GM13977 (cell line): ENCODE data around the gene AKNA.

Source experiments
- DNase-seq: peaks from one replicate; pipeline ENCODE4 v3.0.0; 2012; ENCODE audit warnings: low spot score
- in situ Hi-C: fragments of 300-500 bp; cut with MboI; formaldehyde crosslinking; loops from one replicate; pipeline ENCODE4 v1.12.0; 2022; ENCODE audit warnings: low sequenced_read_pairs, low pct_unique_long_range_greater_than_20kb, mixed read lengths, inconsistent platforms; ENCODE audit not compliant: unreplicated experiment
- TF ChIP-seq, protein P1 (sequence below): IDR thresholded peaks from 2 replicates; pipeline ENCODE4 v1.5.1; 2012; ENCODE audit warnings: mild to moderate bottlenecking, control low read depth; ENCODE audit not compliant: insufficient read depth; ENCODE audit errors: extremely low read depth, missing control alignments

AKNA gene

DNA sequence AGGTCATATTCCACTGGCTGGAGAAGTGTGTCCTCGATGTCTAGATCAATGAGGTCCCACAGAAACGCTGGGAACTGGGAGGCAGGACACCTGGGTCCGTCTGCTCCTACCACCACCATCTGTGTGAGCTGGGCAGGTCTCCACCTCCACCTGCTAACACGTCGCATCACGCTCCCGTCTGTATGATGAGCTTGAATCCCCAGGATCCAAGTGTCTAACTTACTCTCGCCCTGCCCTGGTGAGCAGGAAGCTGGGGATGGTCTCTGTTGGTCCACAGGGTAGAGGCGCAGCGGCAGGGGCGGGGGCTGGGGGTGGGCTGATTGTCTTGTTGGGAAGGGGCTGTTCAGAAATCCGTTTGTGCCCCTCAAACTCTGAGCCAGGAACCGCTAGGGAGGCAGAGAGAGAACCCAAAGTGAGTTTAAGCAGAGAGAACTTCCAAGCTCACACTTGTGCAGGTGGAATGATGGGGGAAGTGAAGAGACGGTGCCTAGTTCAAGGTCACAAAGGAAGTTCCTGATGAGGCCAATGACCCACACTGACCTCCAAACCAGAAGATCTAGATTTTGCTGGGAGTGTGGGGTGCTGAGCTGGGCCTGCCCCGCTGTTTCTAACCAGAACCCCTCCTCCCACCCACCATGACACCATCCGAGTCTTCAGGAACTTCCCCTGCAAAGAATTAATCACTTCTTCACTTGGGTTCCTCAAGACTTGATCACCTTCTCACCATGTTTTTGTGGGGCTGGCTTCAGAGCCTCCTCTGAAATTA lies 37.0 kb downstream of the AKNA start:
- DNase-seq: no peak
- in situ Hi-C loops: no loop called here
- TF ChIP-seq, protein P1, sequence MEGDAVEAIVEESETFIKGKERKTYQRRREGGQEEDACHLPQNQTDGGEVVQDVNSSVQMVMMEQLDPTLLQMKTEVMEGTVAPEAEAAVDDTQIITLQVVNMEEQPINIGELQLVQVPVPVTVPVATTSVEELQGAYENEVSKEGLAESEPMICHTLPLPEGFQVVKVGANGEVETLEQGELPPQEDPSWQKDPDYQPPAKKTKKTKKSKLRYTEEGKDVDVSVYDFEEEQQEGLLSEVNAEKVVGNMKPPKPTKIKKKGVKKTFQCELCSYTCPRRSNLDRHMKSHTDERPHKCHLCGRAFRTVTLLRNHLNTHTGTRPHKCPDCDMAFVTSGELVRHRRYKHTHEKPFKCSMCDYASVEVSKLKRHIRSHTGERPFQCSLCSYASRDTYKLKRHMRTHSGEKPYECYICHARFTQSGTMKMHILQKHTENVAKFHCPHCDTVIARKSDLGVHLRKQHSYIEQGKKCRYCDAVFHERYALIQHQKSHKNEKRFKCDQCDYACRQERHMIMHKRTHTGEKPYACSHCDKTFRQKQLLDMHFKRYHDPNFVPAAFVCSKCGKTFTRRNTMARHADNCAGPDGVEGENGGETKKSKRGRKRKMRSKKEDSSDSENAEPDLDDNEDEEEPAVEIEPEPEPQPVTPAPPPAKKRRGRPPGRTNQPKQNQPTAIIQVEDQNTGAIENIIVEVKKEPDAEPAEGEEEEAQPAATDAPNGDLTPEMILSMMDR: no peak

DNA sequence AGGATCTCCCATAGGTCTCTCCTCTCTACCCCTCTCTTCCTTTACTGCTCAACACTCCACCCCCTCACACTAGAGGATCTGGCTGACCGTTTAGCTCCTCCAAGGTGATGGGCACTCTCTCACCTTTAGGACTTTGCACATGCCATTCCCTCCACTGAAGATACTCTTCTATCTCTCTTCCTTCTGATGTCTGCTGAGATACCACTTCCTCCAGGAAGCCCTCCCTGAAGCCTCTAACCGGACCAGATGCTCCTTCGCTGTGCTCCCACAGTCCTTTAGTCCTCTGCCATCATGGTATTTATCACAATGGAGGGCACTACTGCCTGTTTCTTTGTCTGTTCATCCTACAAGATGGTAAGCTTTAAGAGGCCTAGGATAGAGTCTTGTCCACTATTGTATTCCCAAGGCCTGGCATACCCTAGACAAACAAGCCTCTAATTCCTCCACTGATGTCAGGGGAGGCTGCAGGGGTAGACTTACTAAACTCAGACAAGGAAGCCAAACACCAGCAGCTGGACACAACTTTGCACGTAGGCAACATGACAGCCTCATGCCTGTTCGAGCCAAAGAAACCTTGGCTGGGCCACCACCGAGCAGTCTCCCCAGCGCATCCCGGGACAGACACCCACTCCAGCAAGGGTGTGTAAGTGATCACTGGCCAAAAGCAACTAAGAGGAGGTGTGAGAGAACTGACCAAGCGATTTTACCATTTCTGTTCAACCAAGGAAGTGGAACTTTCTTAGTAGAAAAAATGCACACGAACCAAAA lies 37.9 kb downstream of the AKNA start:
- in situ Hi-C loops: no loop called here
- no peak for DNase-seq
- TF ChIP-seq, protein P1: no peak

GRCh38 chr9:114348906-114349482 lies 38.8 kb downstream of the AKNA start:
- TF ChIP-seq, protein P1: no peak
- peak; percentile 92 for DNase-seq
- in situ Hi-C loops: no loop called here

GRCh38 chr9:114348261-114348905 lies 39.4 kb downstream of the AKNA start:
- TF ChIP-seq, protein P1: no peak
- in situ Hi-C loops: no loop called here
- peak; percentile 34 for DNase-seq

- in situ Hi-C loops: no loop called here
- TF ChIP-seq, protein P1: no peak
- DNase-seq: no peak
Measured at GRCh38 chr9:114347675-114348074, 40.1 kb downstream of the AKNA start.

- in situ Hi-C loops: no loop called here
- DNase-seq: no peak
- TF ChIP-seq, protein P1: no peak
Measured at GRCh38 chr9:114346146-114346545, 41.6 kb downstream of the AKNA start.
